Neutrophil (primary cell): Measurements from ENCODE around the gene CLDND1.

Experiments
- H3K27ac ChIP-seq: fragments of 200-600 bp; sonication (generic); 2 replicates; pipeline ENCODE4 v1.5.1; 2016; ENCODE audit warnings: mild to moderate bottlenecking, moderate library complexity
- H3K27me3 ChIP-seq: fragments of 200-600 bp; sonication (generic); 2 replicates; pipeline ENCODE4 v1.6.0; 2016; ENCODE audit warnings: mild to moderate bottlenecking
- H3K36me3 ChIP-seq: fragments of 200-600 bp; sonication (generic); 2 replicates; pipeline ENCODE4 v1.5.1; 2017
- H3K4me1 ChIP-seq, 2 experiments: fragments of 200-600 bp in 1 of 2; sonication (generic) in 1 of 2; 1 replicate in 1 of 2; 2 replicates in 1 of 2; pipeline versions ENCODE4 v1.5.1 to v1.6.1; 2013 to 2016; ENCODE audit warnings: low read depth in 1 of 2, low read length in 1 of 2, mild to moderate bottlenecking in 1 of 2, moderate library complexity in 1 of 2; ENCODE audit not compliant: control insufficient read depth in 1 of 2, insufficient read depth in 1 of 2
- H3K4me3 ChIP-seq, 2 experiments: fragments of 200-600 bp in 1 of 2; sonication (generic) in 1 of 2; 1 replicate in 1 of 2; 2 replicates in 1 of 2; pipeline ENCODE4 v1.5.1; 2013 to 2016; ENCODE audit warnings: low read depth in 1 of 2, low read length in 1 of 2, mild to moderate bottlenecking in 1 of 2, moderate library complexity in 1 of 2
- H3K9me3 ChIP-seq: fragments of 200-600 bp; sonication (generic); 2 replicates; pipeline ENCODE4 v1.5.1; 2016
- TF ChIP-seq, protein P1 (sequence below): fragments of 200-600 bp; sonication (generic); IDR thresholded peaks from 2 replicates; pipeline ENCODE4 v1.5.1; 2016; ENCODE audit warnings: antibody characterized with exemption

The CLDND1 gene

DNA sequence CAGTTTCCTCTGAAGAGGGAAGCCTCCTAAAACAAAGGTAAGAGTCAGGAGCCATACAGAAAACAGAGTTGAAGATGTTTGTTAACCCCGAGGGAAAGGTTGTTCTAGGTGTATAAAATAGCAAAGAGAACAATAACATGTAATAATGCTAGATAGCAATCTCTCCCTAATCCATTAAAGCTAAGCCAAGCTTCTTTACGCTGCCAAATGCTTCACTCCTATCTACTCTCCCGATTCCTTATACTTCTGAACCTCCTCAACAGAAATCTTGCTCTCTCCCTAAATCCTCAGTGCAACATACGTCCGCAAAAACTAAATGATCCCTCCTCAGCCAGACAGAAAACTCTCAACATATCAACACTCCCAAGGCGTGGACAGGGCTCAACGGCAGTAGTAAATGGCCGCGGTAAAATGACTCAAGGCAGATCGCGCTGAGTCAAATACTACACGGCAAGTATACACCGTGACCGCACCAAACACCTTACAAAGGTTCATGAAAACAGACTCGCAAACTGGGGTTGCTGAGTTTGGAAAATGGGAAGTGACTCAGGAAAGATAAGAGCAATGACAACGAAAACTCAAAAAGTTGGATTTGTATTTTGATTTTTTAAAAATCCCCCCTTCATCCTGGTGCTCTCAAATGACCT lies 682 bp downstream of the CLDND1 start:
- Histone ChIP-seq H3K36me3 (peaks cover 23% of the 10 kb centered on the region), H3K27me3 (no peaks in the 10 kb centered on the region), H3K9me3 (no peaks in the 10 kb centered on the region), H3K4me3 (peak overlapping the region; percentile 71 to 80), H3K27ac (peak overlapping the region; percentile 86), H3K4me1 (peaks cover 13 to 15% of the 10 kb centered on the region in 2 experiments)
- TF ChIP-seq, protein P1, sequence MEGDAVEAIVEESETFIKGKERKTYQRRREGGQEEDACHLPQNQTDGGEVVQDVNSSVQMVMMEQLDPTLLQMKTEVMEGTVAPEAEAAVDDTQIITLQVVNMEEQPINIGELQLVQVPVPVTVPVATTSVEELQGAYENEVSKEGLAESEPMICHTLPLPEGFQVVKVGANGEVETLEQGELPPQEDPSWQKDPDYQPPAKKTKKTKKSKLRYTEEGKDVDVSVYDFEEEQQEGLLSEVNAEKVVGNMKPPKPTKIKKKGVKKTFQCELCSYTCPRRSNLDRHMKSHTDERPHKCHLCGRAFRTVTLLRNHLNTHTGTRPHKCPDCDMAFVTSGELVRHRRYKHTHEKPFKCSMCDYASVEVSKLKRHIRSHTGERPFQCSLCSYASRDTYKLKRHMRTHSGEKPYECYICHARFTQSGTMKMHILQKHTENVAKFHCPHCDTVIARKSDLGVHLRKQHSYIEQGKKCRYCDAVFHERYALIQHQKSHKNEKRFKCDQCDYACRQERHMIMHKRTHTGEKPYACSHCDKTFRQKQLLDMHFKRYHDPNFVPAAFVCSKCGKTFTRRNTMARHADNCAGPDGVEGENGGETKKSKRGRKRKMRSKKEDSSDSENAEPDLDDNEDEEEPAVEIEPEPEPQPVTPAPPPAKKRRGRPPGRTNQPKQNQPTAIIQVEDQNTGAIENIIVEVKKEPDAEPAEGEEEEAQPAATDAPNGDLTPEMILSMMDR = no peak

DNA sequence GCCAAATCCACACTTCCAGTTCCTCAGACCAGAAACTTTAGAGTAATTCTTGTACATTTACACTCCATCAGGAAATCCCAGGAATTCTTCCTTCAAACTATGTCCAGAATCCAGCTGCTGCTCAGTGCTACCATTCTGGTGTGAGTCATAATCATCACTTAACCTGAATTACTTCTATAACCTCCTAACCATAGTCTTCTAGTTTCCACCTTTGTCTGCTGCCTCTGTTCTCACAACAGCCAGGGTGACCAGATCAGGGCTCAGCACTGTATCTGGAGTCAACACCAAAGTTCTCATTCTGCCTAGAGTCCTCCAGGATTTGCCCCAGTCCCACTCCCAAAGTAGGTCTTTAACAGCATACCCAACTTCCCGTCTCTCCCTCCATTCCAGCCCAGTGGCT lies 3.4 kb downstream of the CLDND1 start:
- H3K9me3 ChIP-seq = no peaks in the 10 kb centered on the region
- H3K27me3 ChIP-seq = no peaks in the 10 kb centered on the region
- TF ChIP-seq, protein P1 = no peak
- no peak overlapping the region for H3K4me3 ChIP-seq
- no peak overlapping the region for H3K27ac ChIP-seq
- H3K4me1 ChIP-seq = peaks cover 13 to 15% of the 10 kb centered on the region in 2 experiments
- peaks cover 35% of the 10 kb centered on the region for H3K36me3 ChIP-seq

DNA sequence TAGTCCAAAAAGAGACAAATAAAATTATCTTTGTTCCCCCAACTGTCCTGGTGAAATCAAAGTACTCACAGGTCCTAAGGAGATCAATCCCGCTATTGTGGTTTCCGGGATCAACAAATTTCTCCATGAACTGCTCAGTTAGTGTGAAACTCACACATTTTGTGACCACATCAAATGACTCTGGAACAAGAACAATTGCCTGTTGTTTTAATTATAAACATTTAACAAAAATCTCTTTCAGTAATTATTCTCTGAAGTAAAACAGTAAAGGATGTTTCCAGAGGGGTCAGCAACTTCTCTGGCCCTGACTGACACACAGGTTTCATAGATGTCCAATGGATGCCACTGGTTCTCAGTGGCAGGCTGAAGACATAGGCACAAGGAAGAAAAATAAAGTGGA lies 3.9 kb downstream of the CLDND1 start:
- Histone ChIP-seq H3K4me1 (peaks cover 13 to 15% of the 10 kb centered on the region in 2 experiments), H3K36me3 (peaks cover 36% of the 10 kb centered on the region), H3K27me3 (no peaks in the 10 kb centered on the region), H3K4me3 (no peak overlapping the region), H3K9me3 (no peaks in the 10 kb centered on the region), H3K27ac (no peak overlapping the region)
- TF ChIP-seq, protein P1 = no peak

DNA sequence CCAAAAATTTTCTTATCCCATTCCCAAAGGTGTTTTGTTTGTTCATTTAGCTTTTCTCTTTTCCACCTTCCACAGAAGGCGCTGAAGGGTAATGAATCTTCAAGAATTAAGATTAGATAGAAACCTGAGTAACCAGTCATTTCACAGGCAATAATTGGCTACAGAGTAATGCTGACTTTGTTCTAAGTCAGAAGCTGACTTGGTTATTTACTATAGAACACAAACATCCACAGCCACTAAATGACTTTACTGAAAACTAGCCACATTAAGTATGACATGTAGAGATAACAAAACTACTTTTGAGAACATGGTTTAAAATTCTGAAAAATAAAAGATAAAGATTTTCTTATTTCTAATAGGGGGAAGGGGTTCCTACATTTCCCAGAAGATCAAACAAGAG lies 7.8 kb downstream of the CLDND1 start:
- H3K27ac ChIP-seq = no peak overlapping the region
- H3K36me3 ChIP-seq = peaks cover 63% of the 10 kb centered on the region
- no peaks in the 10 kb centered on the region for H3K9me3 ChIP-seq
- H3K4me3 ChIP-seq = no peak overlapping the region
- H3K4me1 ChIP-seq = no peaks in the 10 kb centered on the region
- TF ChIP-seq, protein P1 = no peak
- no peaks in the 10 kb centered on the region for H3K27me3 ChIP-seq

DNA sequence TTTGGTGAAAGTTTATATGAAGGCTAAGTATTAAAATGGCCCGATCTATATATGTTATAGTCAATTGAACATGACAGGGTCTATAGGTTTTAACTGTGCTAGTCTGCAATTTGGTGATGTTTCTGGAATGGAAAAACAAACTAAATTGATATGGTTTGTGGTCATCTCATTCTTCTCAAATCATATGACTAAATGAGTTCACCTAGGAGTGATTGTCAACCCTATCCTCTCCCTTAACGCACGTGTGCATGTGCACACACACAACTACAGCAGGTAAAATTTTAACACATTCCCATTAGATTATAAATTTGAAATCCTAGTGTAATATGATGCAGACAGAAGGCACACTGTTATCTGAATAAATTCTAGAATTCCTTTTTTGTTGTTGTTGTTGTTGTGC lies 9.0 kb downstream of the CLDND1 start:
- Histone ChIP-seq H3K27ac (no peak overlapping the region), H3K4me1 (no peaks in the 10 kb centered on the region), H3K4me3 (no peak overlapping the region), H3K9me3 (no peaks in the 10 kb centered on the region), H3K27me3 (no peaks in the 10 kb centered on the region), H3K36me3 (peaks cover 56% of the 10 kb centered on the region)
- TF ChIP-seq, protein P1 = no peak
